HG02840 (cell line): Measurements from ENCODE around the gene TASOR.

Experiments used
- ATAC-seq: cut with Tn5 transposase; IDR thresholded peaks from one replicate; pipeline ENCODE4 v1.9.1; 2021; ENCODE audit warnings: mild to moderate bottlenecking, moderate library complexity, moderate number of reproducible peaks; ENCODE audit not compliant: unreplicated experiment, low FRiP score

Gene TASOR

GRCh38 chr3:56689303-56689702 lies 6.2 kb upstream of the TASOR start:
- ATAC-seq = no peak

GRCh38 chr3:56688191-56688590 lies 5.1 kb upstream of the TASOR start:
- no peak for ATAC-seq

GRCh38 chr3:56684029-56684428 lies 964 bp upstream of the TASOR start:
- no peak for ATAC-seq

- ATAC-seq = peak; percentile 69
Measured at GRCh38 chr3:56682462-56683121, 473 bp downstream of the TASOR start.

DNA sequence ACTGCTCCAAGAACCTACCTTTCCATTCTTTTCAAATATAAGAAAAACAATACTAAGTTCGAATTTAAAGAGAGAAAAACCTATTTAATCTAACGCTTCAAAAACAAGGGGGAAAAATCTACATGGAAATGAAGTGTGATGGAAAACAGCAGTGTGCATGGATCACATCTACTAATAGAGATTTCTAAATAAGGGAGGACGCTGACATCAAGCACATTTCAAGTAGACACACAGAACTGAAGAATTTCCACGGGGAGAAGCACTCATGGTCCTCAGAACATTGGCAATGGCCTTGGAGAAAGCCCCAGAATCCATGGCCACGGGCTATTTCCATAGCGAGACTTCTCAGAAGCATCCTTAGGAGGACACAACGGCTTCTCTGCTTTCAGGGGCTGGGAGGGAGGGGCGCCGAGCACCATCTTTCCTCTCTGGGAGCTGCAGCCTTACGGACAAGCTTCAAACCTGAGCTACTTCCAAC lies 1.0 kb downstream of the TASOR start:
- no peak for ATAC-seq

DNA sequence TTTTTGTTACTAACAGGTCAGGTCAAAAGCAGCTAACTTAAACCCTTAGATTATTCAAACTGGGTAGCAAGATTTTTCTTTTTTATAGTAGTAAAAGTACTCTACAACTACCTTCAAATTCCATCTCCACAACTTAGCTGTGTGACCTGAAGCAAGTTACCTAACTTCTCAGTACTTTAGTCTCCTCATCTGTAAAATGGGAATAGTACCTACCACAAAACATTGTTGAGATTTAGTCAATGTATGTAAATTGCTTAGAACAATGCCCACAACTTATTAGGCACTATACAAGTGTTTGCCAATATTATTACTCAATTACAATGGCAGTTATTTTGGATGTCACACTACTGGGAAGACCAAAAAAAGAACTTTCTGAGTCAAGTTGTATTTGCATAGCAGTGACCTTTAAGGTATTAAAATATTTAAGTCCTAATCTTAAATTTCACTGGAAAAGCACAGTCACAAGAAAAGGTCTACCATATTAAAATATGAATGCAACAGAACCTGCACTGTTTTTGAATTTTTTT lies 2.9 kb downstream of the TASOR start:
- ATAC-seq = no peak

- peak; percentile 75 for ATAC-seq
Measured at GRCh38 chr3:56677286-56677685, 5.8 kb downstream of the TASOR start.

GRCh38 chr3:56673781-56674457 lies 9.1 kb downstream of the TASOR start:
- no peak for ATAC-seq

DNA sequence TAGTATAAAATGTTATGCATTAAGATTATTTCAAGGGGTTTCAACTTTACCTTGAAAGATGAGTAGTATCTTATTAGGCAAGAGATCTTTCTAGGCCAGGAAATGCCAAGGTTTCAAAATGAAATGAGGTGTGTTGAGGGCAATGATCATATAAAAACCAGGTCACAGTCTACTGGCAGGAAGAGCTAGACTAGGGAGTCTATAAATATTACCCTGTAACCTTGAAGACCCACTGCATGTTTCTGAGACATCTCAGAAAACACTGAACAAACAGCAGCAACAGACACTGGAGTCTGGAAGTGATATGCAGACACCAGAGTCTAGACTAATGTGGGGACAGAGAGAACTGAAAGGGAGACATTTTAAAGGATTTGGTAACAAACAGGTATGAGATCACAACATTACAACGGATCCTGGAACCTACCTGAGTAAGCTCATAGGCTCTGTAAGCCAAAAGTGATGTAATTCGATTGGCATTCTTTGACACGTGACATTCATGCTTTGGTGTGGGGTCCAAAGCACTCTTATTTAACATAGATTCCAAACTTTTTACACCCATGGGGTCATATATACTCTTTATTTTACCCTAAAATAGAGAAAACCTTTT lies 15.0 kb downstream of the TASOR start:
- ATAC-seq = no peak

DNA sequence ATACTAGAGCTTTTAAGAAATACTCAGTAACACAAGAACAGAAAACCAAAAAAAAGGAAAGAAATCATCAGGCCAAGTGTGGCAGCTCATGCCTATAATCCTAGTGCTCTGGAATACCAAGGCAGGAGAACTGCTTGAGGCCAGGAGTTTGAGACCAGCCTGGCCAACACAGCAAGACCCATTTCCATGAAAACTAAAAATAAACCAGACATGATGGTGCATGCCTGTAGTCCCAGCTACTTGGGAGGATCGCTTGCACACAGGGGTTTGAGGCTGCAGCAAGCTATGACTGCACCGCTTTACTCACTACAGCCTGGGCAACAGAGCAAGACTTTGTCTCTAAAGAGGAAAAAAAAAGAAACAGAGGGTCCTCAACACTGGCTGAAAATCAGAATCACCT lies 18.2 kb downstream of the TASOR start:
- ATAC-seq = no peak

- ATAC-seq = no peak
Measured at GRCh38 chr3:56655709-56656108, 27.4 kb downstream of the TASOR start.

- no peak for ATAC-seq
Measured at GRCh38 chr3:56654460-56654859, 28.6 kb downstream of the TASOR start.

DNA sequence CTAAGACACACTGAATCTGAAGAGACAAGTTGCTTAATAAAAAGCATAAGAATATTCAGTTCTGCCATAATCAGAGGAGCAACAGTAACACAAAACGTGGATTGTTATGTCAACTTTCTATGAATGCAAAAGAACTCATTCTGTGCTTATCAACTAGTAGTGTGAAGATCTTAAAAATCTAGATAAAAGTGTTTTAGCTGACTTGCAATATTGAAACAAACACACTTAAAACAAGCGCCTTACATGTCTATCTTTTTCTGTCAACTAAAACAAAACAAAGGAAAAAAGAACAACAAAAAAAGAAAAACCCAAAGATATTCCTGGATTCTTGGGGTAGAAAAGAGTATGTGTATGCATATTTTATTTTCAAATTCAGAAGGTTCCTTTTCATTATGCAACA lies 37.7 kb downstream of the TASOR start:
- ATAC-seq = no peak

GRCh38 chr3:56633602-56634535 lies 49.2 kb downstream of the TASOR start:
- ATAC-seq = no peak
